Central memory CD8-positive, alpha-beta T cell (primary cell): ENCODE results near the gene PPP4R1.
A peak's percentile ranks its signal among the peaks of the same experiment; 100 is the strongest.

Experiments used
- ATAC-seq: fragments of 150-1000 bp; cut with Tn5 transposase; replicated peaks from 2 replicates; pipeline ENCODE4 v1.10.0; 2022; ENCODE audit warnings: mild to moderate bottlenecking, moderate FRiP score, moderate number of reproducible peaks; ENCODE audit not compliant: poor library complexity, severe bottlenecking; ENCODE audit errors: extremely low read depth
- DNase-seq, 2 donors: peaks; one replicate each; pipeline ENCODE4 v3.0.0; 2021; ENCODE audit warnings: low spot score in 2 of 2
- H3K27ac Mint-ChIP-seq: one replicate; pipeline ENCODE4 v1.8.0; 2022; ENCODE audit warnings: low read depth, mild to moderate bottlenecking, moderate library complexity, mixed read lengths
- H3K27me3 Mint-ChIP-seq: one replicate; pipeline ENCODE4 v1.8.0; 2022; ENCODE audit warnings: mixed read lengths
- H3K36me3 Mint-ChIP-seq: one replicate; pipeline ENCODE4 v1.8.0; 2022; ENCODE audit warnings: mild to moderate bottlenecking, moderate library complexity, mixed read lengths; ENCODE audit not compliant: insufficient read depth
- H3K4me1 Mint-ChIP-seq: one replicate; pipeline ENCODE4 v1.8.0; 2022; ENCODE audit warnings: mixed read lengths
- H3K4me3 Mint-ChIP-seq: one replicate; pipeline ENCODE4 v1.8.0; 2022; ENCODE audit warnings: mild to moderate bottlenecking, moderate library complexity, mixed read lengths
- H3K9me3 Mint-ChIP-seq: one replicate; pipeline ENCODE4 v1.8.0; 2022; ENCODE audit warnings: mixed read lengths

PPP4R1 gene

GRCh38 chr18:9570255-9570654 lies 44.1 kb downstream of the PPP4R1 start:
- peaks cover 15% of the 10 kb centered on the region for H3K36me3 Mint-ChIP-seq
- no peak overlapping the region for H3K27ac Mint-ChIP-seq
- no peaks in the 10 kb centered on the region for H3K27me3 Mint-ChIP-seq
- DNase-seq = no peak
- H3K4me3 Mint-ChIP-seq = no peak overlapping the region
- no peaks in the 10 kb centered on the region for H3K9me3 Mint-ChIP-seq
- peaks cover 4% of the 10 kb centered on the region for H3K4me1 Mint-ChIP-seq
- no peak for ATAC-seq

GRCh38 chr18:9569178-9569577 lies 45.2 kb downstream of the PPP4R1 start:
- H3K27me3 Mint-ChIP-seq = no peaks in the 10 kb centered on the region
- no peak overlapping the region for H3K27ac Mint-ChIP-seq
- peaks cover 13% of the 10 kb centered on the region for H3K36me3 Mint-ChIP-seq

GRCh38 chr18:9568186-9568585 lies 46.2 kb downstream of the PPP4R1 start:
- Mint-ChIP-seq H3K4me1 (peaks cover 4% of the 10 kb centered on the region), H3K4me3 (no peak overlapping the region), H3K9me3 (no peaks in the 10 kb centered on the region), H3K27me3 (no peaks in the 10 kb centered on the region), H3K27ac (no peak overlapping the region), H3K36me3 (peaks cover 14% of the 10 kb centered on the region)
- ATAC-seq = no peak
- no peak for DNase-seq

More at GRCh38 chr18:9569178-9569577, 45.2 kb downstream of the PPP4R1 start:
- peaks cover 4% of the 10 kb centered on the region for H3K4me1 Mint-ChIP-seq
- DNase-seq = no peak
- no peak overlapping the region for H3K4me3 Mint-ChIP-seq
- no peak for ATAC-seq
- H3K9me3 Mint-ChIP-seq = no peaks in the 10 kb centered on the region

GRCh38 chr18:9565407-9565806 lies 49.0 kb downstream of the PPP4R1 start:
- H3K27ac Mint-ChIP-seq = peak overlapping the region; percentile 32
- no peaks in the 10 kb centered on the region for H3K9me3 Mint-ChIP-seq
- peaks cover 26% of the 10 kb centered on the region for H3K36me3 Mint-ChIP-seq
- no peak for ATAC-seq
- no peak for DNase-seq
- H3K4me3 Mint-ChIP-seq = no peak overlapping the region
- H3K4me1 Mint-ChIP-seq = no peaks in the 10 kb centered on the region
- H3K27me3 Mint-ChIP-seq = no peaks in the 10 kb centered on the region

GRCh38 chr18:9563331-9563730 lies 51.0 kb downstream of the PPP4R1 start:
- H3K4me3 Mint-ChIP-seq = no peak overlapping the region
- ATAC-seq (no peak), DNase-seq (no peak)
- H3K27me3 Mint-ChIP-seq = no peaks in the 10 kb centered on the region
- H3K4me1 Mint-ChIP-seq = no peaks in the 10 kb centered on the region
- H3K9me3 Mint-ChIP-seq = no peaks in the 10 kb centered on the region
- no peak overlapping the region for H3K27ac Mint-ChIP-seq
- H3K36me3 Mint-ChIP-seq = peaks cover 30% of the 10 kb centered on the region

- Mint-ChIP-seq H3K4me1 (no peaks in the 10 kb centered on the region), H3K27me3 (no peaks in the 10 kb centered on the region), H3K9me3 (no peaks in the 10 kb centered on the region), H3K36me3 (peaks cover 34% of the 10 kb centered on the region), H3K4me3 (no peak overlapping the region), H3K27ac (peak overlapping the region; percentile 63)
- no peak for DNase-seq
- no peak for ATAC-seq
Observed at GRCh38 chr18:9562584-9562983, 51.8 kb downstream of the PPP4R1 start.

GRCh38 chr18:9561759-9562158 lies 52.6 kb downstream of the PPP4R1 start:
- DNase-seq (no peak), ATAC-seq (no peak)
- no peaks in the 10 kb centered on the region for H3K27me3 Mint-ChIP-seq
- H3K27ac Mint-ChIP-seq = peak overlapping the region; percentile 63
- H3K4me1 Mint-ChIP-seq = no peaks in the 10 kb centered on the region
- H3K36me3 Mint-ChIP-seq = peaks cover 36% of the 10 kb centered on the region
- H3K9me3 Mint-ChIP-seq = no peaks in the 10 kb centered on the region
- H3K4me3 Mint-ChIP-seq = no peak overlapping the region

GRCh38 chr18:9559253-9559652 lies 55.1 kb downstream of the PPP4R1 start:
- ATAC-seq (no peak), DNase-seq (no peak)
- no peaks in the 10 kb centered on the region for H3K27me3 Mint-ChIP-seq
- no peak overlapping the region for H3K27ac Mint-ChIP-seq
- no peaks in the 10 kb centered on the region for H3K9me3 Mint-ChIP-seq
- no peaks in the 10 kb centered on the region for H3K4me1 Mint-ChIP-seq
- H3K36me3 Mint-ChIP-seq = peaks cover 53% of the 10 kb centered on the region
- no peak overlapping the region for H3K4me3 Mint-ChIP-seq

- Mint-ChIP-seq H3K4me1 (no peaks in the 10 kb centered on the region), H3K27ac (peak overlapping the region; percentile 32), H3K36me3 (peaks cover 59% of the 10 kb centered on the region), H3K27me3 (no peaks in the 10 kb centered on the region), H3K9me3 (no peaks in the 10 kb centered on the region), H3K4me3 (no peak overlapping the region)
- ATAC-seq (no peak), DNase-seq (no peak)
Observed at GRCh38 chr18:9558387-9559064, 55.8 kb downstream of the PPP4R1 start.

- DNase-seq (no peak), ATAC-seq (no peak)
- no peaks in the 10 kb centered on the region for H3K4me1 Mint-ChIP-seq
- H3K9me3 Mint-ChIP-seq = no peaks in the 10 kb centered on the region
- peaks cover 59% of the 10 kb centered on the region for H3K36me3 Mint-ChIP-seq
- H3K27me3 Mint-ChIP-seq = no peaks in the 10 kb centered on the region
- H3K4me3 Mint-ChIP-seq = no peak overlapping the region
- H3K27ac Mint-ChIP-seq = peak overlapping the region; percentile 32
Observed at GRCh38 chr18:9557250-9557943, 57.0 kb downstream of the PPP4R1 start.

GRCh38 chr18:9552616-9553015 lies 61.7 kb downstream of the PPP4R1 start:
- ATAC-seq (no peak), DNase-seq (no peak)
- no peak overlapping the region for H3K27ac Mint-ChIP-seq
- H3K27me3 Mint-ChIP-seq = no peaks in the 10 kb centered on the region
- H3K9me3 Mint-ChIP-seq = no peaks in the 10 kb centered on the region
- no peak overlapping the region for H3K4me3 Mint-ChIP-seq
- H3K4me1 Mint-ChIP-seq = no peaks in the 10 kb centered on the region
- peaks cover 56% of the 10 kb centered on the region for H3K36me3 Mint-ChIP-seq

GRCh38 chr18:9552191-9552590 lies 62.2 kb downstream of the PPP4R1 start:
- no peaks in the 10 kb centered on the region for H3K9me3 Mint-ChIP-seq

GRCh38 chr18:9550429-9550828 lies 63.9 kb downstream of the PPP4R1 start:
- DNase-seq = no peak
- ATAC-seq = no peak
- Mint-ChIP-seq H3K27ac (no peak overlapping the region), H3K9me3 (no peaks in the 10 kb centered on the region), H3K4me1 (no peaks in the 10 kb centered on the region), H3K36me3 (peaks cover 52% of the 10 kb centered on the region), H3K27me3 (no peaks in the 10 kb centered on the region), H3K4me3 (no peak overlapping the region)

More at GRCh38 chr18:9552191-9552590, 62.2 kb downstream of the PPP4R1 start:
- H3K27ac Mint-ChIP-seq = no peak overlapping the region
- peaks cover 57% of the 10 kb centered on the region for H3K36me3 Mint-ChIP-seq
- no peaks in the 10 kb centered on the region for H3K27me3 Mint-ChIP-seq
- no peak for DNase-seq
- H3K4me3 Mint-ChIP-seq = no peak overlapping the region
- ATAC-seq = no peak
- H3K4me1 Mint-ChIP-seq = no peaks in the 10 kb centered on the region
